PC-9 (cell line): Measurements from ENCODE around the gene PABPC1L.

Experiments
- EZH2 ChIP-seq: fragments of 200-600 bp; sonication (generic); IDR thresholded peaks from 2 replicates; pipeline ENCODE4 v1.8.0; 2017; ENCODE audit warnings: antibody characterized with exemption, low read depth
- TF ChIP-seq, protein P1 (sequence below): fragments of 200-600 bp; sonication (generic); conservative IDR thresholded peaks from 2 replicates; pipeline ENCODE4 v1.6.1; 2017; ENCODE audit warnings: mixed run types, antibody characterized with exemption, mild to moderate bottlenecking, moderate library complexity

DNA sequence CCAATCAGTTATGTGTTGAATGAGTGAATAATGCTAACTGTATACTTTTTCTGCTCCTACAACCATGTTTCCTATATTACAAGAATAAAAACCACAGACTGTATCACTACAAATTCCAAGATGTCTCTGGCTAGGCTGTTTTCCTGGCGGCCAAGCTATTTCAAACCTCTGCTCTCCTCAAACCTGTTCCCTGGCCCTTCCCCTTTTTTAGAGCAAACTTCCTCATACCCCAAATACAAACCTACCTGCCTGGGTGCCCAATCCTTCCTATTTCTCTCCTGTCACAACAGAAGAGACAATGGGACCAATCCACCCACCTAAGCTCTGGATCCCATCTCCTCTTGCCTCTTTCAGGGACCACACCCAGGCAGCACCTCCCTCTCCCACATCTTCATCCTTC lies 42.9 kb downstream of the PABPC1L start:
- TF ChIP-seq EZH2, result no peak
- TF ChIP-seq, protein P1, sequence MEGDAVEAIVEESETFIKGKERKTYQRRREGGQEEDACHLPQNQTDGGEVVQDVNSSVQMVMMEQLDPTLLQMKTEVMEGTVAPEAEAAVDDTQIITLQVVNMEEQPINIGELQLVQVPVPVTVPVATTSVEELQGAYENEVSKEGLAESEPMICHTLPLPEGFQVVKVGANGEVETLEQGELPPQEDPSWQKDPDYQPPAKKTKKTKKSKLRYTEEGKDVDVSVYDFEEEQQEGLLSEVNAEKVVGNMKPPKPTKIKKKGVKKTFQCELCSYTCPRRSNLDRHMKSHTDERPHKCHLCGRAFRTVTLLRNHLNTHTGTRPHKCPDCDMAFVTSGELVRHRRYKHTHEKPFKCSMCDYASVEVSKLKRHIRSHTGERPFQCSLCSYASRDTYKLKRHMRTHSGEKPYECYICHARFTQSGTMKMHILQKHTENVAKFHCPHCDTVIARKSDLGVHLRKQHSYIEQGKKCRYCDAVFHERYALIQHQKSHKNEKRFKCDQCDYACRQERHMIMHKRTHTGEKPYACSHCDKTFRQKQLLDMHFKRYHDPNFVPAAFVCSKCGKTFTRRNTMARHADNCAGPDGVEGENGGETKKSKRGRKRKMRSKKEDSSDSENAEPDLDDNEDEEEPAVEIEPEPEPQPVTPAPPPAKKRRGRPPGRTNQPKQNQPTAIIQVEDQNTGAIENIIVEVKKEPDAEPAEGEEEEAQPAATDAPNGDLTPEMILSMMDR, result no peak
